Measurements from ENCODE around the gene FGF22. TPM values are rescaled to one million over a fixed set of nuclear protein-coding genes. Genes with fewer than 3 reads are reported as not detected.

The FGF22 gene
- polyA plus RNA-seq, 1 donor from 2014 or later: 0.48 TPM

- no peaks in the 10 kb centered on the region for H3K9me2 ChIP-seq (ENCODE audit: insufficient read depth, low read length)
- H4K20me1 ChIP-seq (ENCODE audit: insufficient read depth): no peaks in the 10 kb centered on the region
- H3K36me3 ChIP-seq (ENCODE audit: insufficient read depth, low read length): no peaks in the 10 kb centered on the region
- no peaks in the 10 kb centered on the region for H3K9me3 ChIP-seq (ENCODE audit: low read length)
- no peak overlapping the region for H2AFZ ChIP-seq (ENCODE audit: low read depth, low read length)
- no peak overlapping the region for H3K27ac ChIP-seq (ENCODE audit: low read length)
- H3K9ac ChIP-seq (ENCODE audit: low read length): no peak overlapping the region
- no peaks in the 10 kb centered on the region for H3K27me3 ChIP-seq (ENCODE audit: insufficient read depth, low read depth, low read length)
- peak overlapping the region; percentile 63 for H3K4me3 ChIP-seq (ENCODE audit: low read length)
- H3K4me2 ChIP-seq (ENCODE audit: low read length): no peak overlapping the region
- peaks cover 4% of the 10 kb centered on the region for H3K79me2 ChIP-seq (replicated peaks; ENCODE audit: insufficient read depth, low read length)
- TF ChIP-seq EP300 (conservative IDR thresholded peaks at IDR 0.05; ENCODE audit: poor library complexity, severe bottlenecking): no peak
- TF ChIP-seq MXI1 (conservative IDR thresholded peaks at IDR 0.05; ENCODE audit: poor library complexity, severe bottlenecking): no peak
- no peak for TF ChIP-seq SMC3 (conservative IDR thresholded peaks at IDR 0.05; ENCODE audit: poor library complexity)
- no peak for TF ChIP-seq POLR2AphosphoS5 (IDR thresholded peaks at IDR 0.05)
- TF ChIP-seq EZH2 (IDR thresholded peaks at IDR 0.05; ENCODE audit: borderline replicate concordance, insufficient read depth, low read length, poor library complexity, severe bottlenecking): no peak
- TF ChIP-seq TAF1 (IDR thresholded peaks at IDR 0.05; ENCODE audit: low read depth): no peak
- TF ChIP-seq RAD21 (conservative IDR thresholded peaks at IDR 0.05): no peak
- no peak for TF ChIP-seq CTCF (IDR thresholded peaks at IDR 0.05; ENCODE audit: poor library complexity, severe bottlenecking)
- no peak for TF ChIP-seq REST (IDR thresholded peaks at IDR 0.05; ENCODE audit: borderline replicate concordance)
- H3F3A ChIP-seq (ENCODE audit: insufficient read depth, low read length, poor library complexity, severe bottlenecking): no peaks in the 10 kb centered on the region
Observed at GRCh38 chr19:638906-639252, 800 bp upstream of the FGF22 start.

- no peak overlapping the region for H3K27ac ChIP-seq (ENCODE audit: low read length)
- no peaks in the 10 kb centered on the region for H3K9me3 ChIP-seq (ENCODE audit: low read length)
- H3K4me2 ChIP-seq (ENCODE audit: low read length): no peak overlapping the region
- H3K27me3 ChIP-seq (ENCODE audit: insufficient read depth, low read depth, low read length): no peaks in the 10 kb centered on the region
- peak overlapping the region; percentile 39 for H3K4me3 ChIP-seq (ENCODE audit: low read length)
- no peaks in the 10 kb centered on the region for H3K36me3 ChIP-seq (ENCODE audit: insufficient read depth, low read length)
- H4K20me1 ChIP-seq (ENCODE audit: insufficient read depth): no peaks in the 10 kb centered on the region
- H2AFZ ChIP-seq (ENCODE audit: low read depth, low read length): no peak overlapping the region
- H3F3A ChIP-seq (ENCODE audit: insufficient read depth, low read length, poor library complexity, severe bottlenecking): no peaks in the 10 kb centered on the region
- TF ChIP-seq CTCF (IDR thresholded peaks at IDR 0.05; ENCODE audit: poor library complexity, severe bottlenecking) (no peak), EZH2 (IDR thresholded peaks at IDR 0.05; ENCODE audit: borderline replicate concordance, insufficient read depth, low read length, poor library complexity, severe bottlenecking) (no peak), MXI1 (conservative IDR thresholded peaks at IDR 0.05; ENCODE audit: poor library complexity, severe bottlenecking) (no peak), TAF1 (IDR thresholded peaks at IDR 0.05; ENCODE audit: low read depth) (no peak), EP300 (conservative IDR thresholded peaks at IDR 0.05; ENCODE audit: poor library complexity, severe bottlenecking) (no peak), SMC3 (conservative IDR thresholded peaks at IDR 0.05; ENCODE audit: poor library complexity) (no peak), REST (IDR thresholded peaks at IDR 0.05; ENCODE audit: borderline replicate concordance) (no peak), RAD21 (conservative IDR thresholded peaks at IDR 0.05) (no peak), POLR2AphosphoS5 (IDR thresholded peaks at IDR 0.05) (no peak)
- no peaks in the 10 kb centered on the region for H3K9me2 ChIP-seq (ENCODE audit: insufficient read depth, low read length)
- no peaks in the 10 kb centered on the region for H3K79me2 ChIP-seq (replicated peaks; ENCODE audit: insufficient read depth, low read length)
- no peak overlapping the region for H3K9ac ChIP-seq (ENCODE audit: low read length)
Observed at GRCh38 chr19:640161-640558, 481 bp downstream of the FGF22 start.
